ENCODE measurements around the gene CNTN6. TPM values are rescaled to one million over a fixed set of nuclear protein-coding genes. Genes with fewer than 3 reads are reported as not detected.

Gene CNTN6
- total RNA-seq, 1 experiment from 2014 or later: not detected

DNA sequence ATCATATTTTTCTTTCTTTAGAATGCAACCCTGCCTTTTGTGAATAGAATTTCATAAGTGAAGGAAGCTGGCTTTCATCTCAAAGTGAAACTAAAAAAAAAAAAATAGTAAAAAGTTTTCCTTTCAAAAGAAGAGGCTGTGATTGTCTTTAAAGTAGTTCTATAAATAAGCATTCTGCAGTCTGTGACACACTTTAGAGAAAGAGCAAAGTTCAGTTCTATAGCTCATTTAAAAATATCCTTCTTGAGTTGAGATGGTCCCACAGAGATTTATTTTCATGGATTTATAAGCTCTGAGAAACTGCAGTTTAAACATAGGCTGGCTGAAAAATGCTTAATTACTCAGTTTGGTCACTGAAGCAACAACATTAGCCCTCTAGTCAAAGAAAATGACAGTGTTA, 36.1 kb upstream of the CNTN6 start:
- in situ Hi-C loops (cut with HindIII; ENCODE audit: low pct_unique_long_range_greater_than_20kb, low sequenced_read_pairs) (no loop called here), intact Hi-C loops (cut with micrococcal nuclease; ENCODE audit: unreplicated experiment) (no loop called here)
- ATAC-seq (no peak), DNase-seq (ENCODE audit: low read depth, low spot score) (no peak)
- H3K4me1 ChIP-seq (ENCODE audit: control insufficient read depth, insufficient read depth, low read length): no peaks in the 10 kb centered on the region
- CTCF ChIA-PET: no interaction called here
- POLR2A ChIA-PET: no interaction called here
- no peak overlapping the region for H3K4me3 ChIP-seq (ENCODE audit: low read depth in 2 of 2, low read length in 2 of 2)
- H3K36me3 ChIP-seq (ENCODE audit: control insufficient read depth, insufficient read depth, low read length): no peaks in the 10 kb centered on the region
- no peaks in the 10 kb centered on the region for H3K9me3 ChIP-seq (ENCODE audit: control insufficient read depth, insufficient read depth, low read depth, low read length)
- no peak for TF ChIP-seq POLR2AphosphoS5 (IDR thresholded peaks at IDR 0.05; ENCODE audit: low read depth, low read length)
- TF ChIP-seq, protein P1, sequence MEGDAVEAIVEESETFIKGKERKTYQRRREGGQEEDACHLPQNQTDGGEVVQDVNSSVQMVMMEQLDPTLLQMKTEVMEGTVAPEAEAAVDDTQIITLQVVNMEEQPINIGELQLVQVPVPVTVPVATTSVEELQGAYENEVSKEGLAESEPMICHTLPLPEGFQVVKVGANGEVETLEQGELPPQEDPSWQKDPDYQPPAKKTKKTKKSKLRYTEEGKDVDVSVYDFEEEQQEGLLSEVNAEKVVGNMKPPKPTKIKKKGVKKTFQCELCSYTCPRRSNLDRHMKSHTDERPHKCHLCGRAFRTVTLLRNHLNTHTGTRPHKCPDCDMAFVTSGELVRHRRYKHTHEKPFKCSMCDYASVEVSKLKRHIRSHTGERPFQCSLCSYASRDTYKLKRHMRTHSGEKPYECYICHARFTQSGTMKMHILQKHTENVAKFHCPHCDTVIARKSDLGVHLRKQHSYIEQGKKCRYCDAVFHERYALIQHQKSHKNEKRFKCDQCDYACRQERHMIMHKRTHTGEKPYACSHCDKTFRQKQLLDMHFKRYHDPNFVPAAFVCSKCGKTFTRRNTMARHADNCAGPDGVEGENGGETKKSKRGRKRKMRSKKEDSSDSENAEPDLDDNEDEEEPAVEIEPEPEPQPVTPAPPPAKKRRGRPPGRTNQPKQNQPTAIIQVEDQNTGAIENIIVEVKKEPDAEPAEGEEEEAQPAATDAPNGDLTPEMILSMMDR (IDR thresholded peaks at IDR 0.05): no peak
- no peak for TF ChIP-seq SIN3A (IDR thresholded peaks at IDR 0.05; ENCODE audit: borderline replicate concordance, insufficient read depth, low read depth, low read length)
- TF ChIP-seq, protein P2, sequence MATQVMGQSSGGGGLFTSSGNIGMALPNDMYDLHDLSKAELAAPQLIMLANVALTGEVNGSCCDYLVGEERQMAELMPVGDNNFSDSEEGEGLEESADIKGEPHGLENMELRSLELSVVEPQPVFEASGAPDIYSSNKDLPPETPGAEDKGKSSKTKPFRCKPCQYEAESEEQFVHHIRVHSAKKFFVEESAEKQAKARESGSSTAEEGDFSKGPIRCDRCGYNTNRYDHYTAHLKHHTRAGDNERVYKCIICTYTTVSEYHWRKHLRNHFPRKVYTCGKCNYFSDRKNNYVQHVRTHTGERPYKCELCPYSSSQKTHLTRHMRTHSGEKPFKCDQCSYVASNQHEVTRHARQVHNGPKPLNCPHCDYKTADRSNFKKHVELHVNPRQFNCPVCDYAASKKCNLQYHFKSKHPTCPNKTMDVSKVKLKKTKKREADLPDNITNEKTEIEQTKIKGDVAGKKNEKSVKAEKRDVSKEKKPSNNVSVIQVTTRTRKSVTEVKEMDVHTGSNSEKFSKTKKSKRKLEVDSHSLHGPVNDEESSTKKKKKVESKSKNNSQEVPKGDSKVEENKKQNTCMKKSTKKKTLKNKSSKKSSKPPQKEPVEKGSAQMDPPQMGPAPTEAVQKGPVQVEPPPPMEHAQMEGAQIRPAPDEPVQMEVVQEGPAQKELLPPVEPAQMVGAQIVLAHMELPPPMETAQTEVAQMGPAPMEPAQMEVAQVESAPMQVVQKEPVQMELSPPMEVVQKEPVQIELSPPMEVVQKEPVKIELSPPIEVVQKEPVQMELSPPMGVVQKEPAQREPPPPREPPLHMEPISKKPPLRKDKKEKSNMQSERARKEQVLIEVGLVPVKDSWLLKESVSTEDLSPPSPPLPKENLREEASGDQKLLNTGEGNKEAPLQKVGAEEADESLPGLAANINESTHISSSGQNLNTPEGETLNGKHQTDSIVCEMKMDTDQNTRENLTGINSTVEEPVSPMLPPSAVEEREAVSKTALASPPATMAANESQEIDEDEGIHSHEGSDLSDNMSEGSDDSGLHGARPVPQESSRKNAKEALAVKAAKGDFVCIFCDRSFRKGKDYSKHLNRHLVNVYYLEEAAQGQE (IDR thresholded peaks at IDR 0.05; ENCODE audit: insufficient read depth in 1 of 2, low read depth in 2 of 2, low read length in 1 of 2): no peak
- no peak for TF ChIP-seq TCF7L2 (IDR thresholded peaks at IDR 0.05; ENCODE audit: low read depth, low read length)
- BruUV-seq (replicated peaks): no TSS peak
- no peak overlapping the region for H3K27ac ChIP-seq (ENCODE audit: low read length)
- H3K27me3 ChIP-seq (ENCODE audit: control insufficient read depth, insufficient read depth, low read length): no peaks in the 10 kb centered on the region

DNA sequence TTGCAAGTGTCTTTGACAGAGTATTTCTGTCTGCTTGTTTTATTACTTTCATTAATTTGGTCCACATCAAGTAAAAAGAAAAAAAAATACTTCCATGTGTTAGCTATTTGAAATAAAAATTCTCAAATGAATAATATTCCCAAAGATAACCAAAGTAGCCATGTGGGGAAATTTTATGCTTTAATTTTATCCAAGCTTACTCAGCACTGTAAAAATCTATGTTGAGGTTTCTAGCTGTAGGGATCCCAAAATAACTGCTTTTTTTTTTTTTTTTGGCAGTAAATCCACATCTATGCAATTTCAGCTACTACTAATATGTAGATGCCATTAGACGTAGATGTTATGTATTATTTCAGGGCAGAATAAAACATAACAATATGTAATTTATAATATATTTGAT, 35.4 kb upstream of the CNTN6 start:
- no peaks in the 10 kb centered on the region for H3K9me3 ChIP-seq (ENCODE audit: control insufficient read depth, insufficient read depth, low read depth, low read length)
- in situ Hi-C loops (cut with HindIII; ENCODE audit: low pct_unique_long_range_greater_than_20kb, low sequenced_read_pairs): no loop called here
- no peaks in the 10 kb centered on the region for H3K36me3 ChIP-seq (ENCODE audit: control insufficient read depth, insufficient read depth, low read length)
- no peaks in the 10 kb centered on the region for H3K4me1 ChIP-seq (ENCODE audit: control insufficient read depth, insufficient read depth, low read length)
- CTCF ChIA-PET: no interaction called here
- intact Hi-C loops (cut with micrococcal nuclease; ENCODE audit: unreplicated experiment): no loop called here
- POLR2A ChIA-PET: no interaction called here
- H3K27me3 ChIP-seq (ENCODE audit: control insufficient read depth, insufficient read depth, low read length): no peaks in the 10 kb centered on the region
- no peak for ATAC-seq
- H3K27ac ChIP-seq (ENCODE audit: low read length): no peak overlapping the region
- H3K4me3 ChIP-seq (ENCODE audit: low read depth in 2 of 2, low read length in 2 of 2): no peak overlapping the region
- BruUV-seq (replicated peaks): no TSS peak
- TF ChIP-seq, protein P1 (IDR thresholded peaks at IDR 0.05): no peak
- TF ChIP-seq POLR2AphosphoS5 (IDR thresholded peaks at IDR 0.05; ENCODE audit: low read depth, low read length): no peak
- TF ChIP-seq, protein P2 (IDR thresholded peaks at IDR 0.05; ENCODE audit: insufficient read depth in 1 of 2, low read depth in 2 of 2, low read length in 1 of 2): no peak
- TF ChIP-seq TCF7L2 (IDR thresholded peaks at IDR 0.05; ENCODE audit: low read depth, low read length): no peak
- TF ChIP-seq SIN3A (IDR thresholded peaks at IDR 0.05; ENCODE audit: borderline replicate concordance, insufficient read depth, low read depth, low read length): no peak
- DNase-seq (ENCODE audit: low read depth, low spot score): no peak

All from Panc1 (cell line).